ENCODE data around the gene CHMP2A. TPM values are rescaled to one million over a fixed set of nuclear protein-coding genes. Genes with fewer than 3 reads are reported as not detected.
A peak's percentile ranks its signal among the peaks of the same experiment; 100 is the strongest.

CHMP2A gene
- total and polyA plus RNA-seq, 10 of the 15 experiments (the other 5 are each of a cell fraction or from before 2014, with no cell fraction given): 69.5 to 172 (median 109) TPM

GRCh38 chr19:58559275-58560006, 4.5 kb upstream of the CHMP2A start (continued):
- TF ChIP-seq BCL3 (IDR thresholded peaks at IDR 0.05; ENCODE audit: borderline replicate concordance, insufficient read depth, low read depth, low read length, poor library complexity, severe bottlenecking) (no peak), MTA2 (IDR thresholded peaks at IDR 0.05; ENCODE audit: low read depth) (peak; percentile 44), BCL11A (IDR thresholded peaks at IDR 0.05; ENCODE audit: low read depth, low read length) (no peak), RUNX3 (IDR thresholded peaks at IDR 0.05; ENCODE audit: low read length) (no peak), NR2F1 (conservative IDR thresholded peaks at IDR 0.05) (peak; percentile 66; the same call in 1 of the 2 replicates), ZBED1 (IDR thresholded peaks at IDR 0.05; ENCODE audit: borderline replicate concordance) (no peak), ZNF217 (IDR thresholded peaks at IDR 0.05) (no peak), SUPT20H (IDR thresholded peaks at IDR 0.05; ENCODE audit: borderline replicate concordance, control insufficient read depth, low read depth, low read length) (no peak), ZNF24 (IDR thresholded peaks at IDR 0.05) (no peak; the same call in 1 of the 2 replicates), HDAC6 (IDR thresholded peaks at IDR 0.05; ENCODE audit: unreplicated experiment) (no peak), RCOR1 (conservative IDR thresholded peaks at IDR 0.05; ENCODE audit: low read depth, low read length) (no peak), GABPA (IDR thresholded peaks at IDR 0.05; ENCODE audit: low read depth) (no peak), MAX (IDR thresholded peaks at IDR 0.05; ENCODE audit: low read depth, low read length) (peak; percentile 93; the same call in 1 of the 2 replicates), RFX5 (IDR thresholded peaks at IDR 0.05; ENCODE audit: low read depth, low read length) (peak; percentile 53), ZNF384 (IDR thresholded peaks at IDR 0.05; ENCODE audit: borderline replicate concordance, low read depth, low read length) (no peak), CHD2 (IDR thresholded peaks at IDR 0.05; ENCODE audit: borderline replicate concordance, low read depth, low read length) (peak; percentile 87), CHD4 (IDR thresholded peaks at IDR 0.05) (no peak), IRF3 (IDR thresholded peaks at IDR 0.05) (0 out of 2 replicates have a peak, but pooled peaks have one; percentile 7), NRF1 (conservative IDR thresholded peaks at IDR 0.05; ENCODE audit: low read depth, low read length) (no peak), FOS (IDR thresholded peaks at IDR 0.05; ENCODE audit: borderline replicate concordance, extremely low read depth, insufficient read length) (no peak), SP1 (IDR thresholded peaks at IDR 0.05; ENCODE audit: low read depth, low read length) (peak; percentile 77), EED (IDR thresholded peaks at IDR 0.05; ENCODE audit: low read depth) (peak; percentile 46; the same call in 1 of the 2 replicates), CREM (IDR thresholded peaks at IDR 0.05; ENCODE audit: low read depth) (peak; percentile 51), IKZF1 (conservative IDR thresholded peaks at IDR 0.05) (peak; percentile 90), SRF (IDR thresholded peaks at IDR 0.05; ENCODE audit: low read depth in 2 of 2, low read length in 2 of 2) (no peak)
- TF ChIP-seq, protein P1, sequence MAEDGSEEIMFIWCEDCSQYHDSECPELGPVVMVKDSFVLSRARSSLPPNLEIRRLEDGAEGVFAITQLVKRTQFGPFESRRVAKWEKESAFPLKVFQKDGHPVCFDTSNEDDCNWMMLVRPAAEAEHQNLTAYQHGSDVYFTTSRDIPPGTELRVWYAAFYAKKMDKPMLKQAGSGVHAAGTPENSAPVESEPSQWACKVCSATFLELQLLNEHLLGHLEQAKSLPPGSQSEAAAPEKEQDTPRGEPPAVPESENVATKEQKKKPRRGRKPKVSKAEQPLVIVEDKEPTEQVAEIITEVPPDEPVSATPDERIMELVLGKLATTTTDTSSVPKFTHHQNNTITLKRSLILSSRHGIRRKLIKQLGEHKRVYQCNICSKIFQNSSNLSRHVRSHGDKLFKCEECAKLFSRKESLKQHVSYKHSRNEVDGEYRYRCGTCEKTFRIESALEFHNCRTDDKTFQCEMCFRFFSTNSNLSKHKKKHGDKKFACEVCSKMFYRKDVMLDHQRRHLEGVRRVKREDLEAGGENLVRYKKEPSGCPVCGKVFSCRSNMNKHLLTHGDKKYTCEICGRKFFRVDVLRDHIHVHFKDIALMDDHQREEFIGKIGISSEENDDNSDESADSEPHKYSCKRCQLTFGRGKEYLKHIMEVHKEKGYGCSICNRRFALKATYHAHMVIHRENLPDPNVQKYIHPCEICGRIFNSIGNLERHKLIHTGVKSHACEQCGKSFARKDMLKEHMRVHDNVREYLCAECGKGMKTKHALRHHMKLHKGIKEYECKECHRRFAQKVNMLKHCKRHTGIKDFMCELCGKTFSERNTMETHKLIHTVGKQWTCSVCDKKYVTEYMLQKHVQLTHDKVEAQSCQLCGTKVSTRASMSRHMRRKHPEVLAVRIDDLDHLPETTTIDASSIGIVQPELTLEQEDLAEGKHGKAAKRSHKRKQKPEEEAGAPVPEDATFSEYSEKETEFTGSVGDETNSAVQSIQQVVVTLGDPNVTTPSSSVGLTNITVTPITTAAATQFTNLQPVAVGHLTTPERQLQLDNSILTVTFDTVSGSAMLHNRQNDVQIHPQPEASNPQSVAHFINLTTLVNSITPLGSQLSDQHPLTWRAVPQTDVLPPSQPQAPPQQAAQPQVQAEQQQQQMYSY (CRISPR knock-in tag; IDR thresholded peaks at IDR 0.05): 0 out of 2 replicates have a peak, but pooled peaks have one; percentile 54

All from GM12878 (cell line).